ENCODE measurements around the gene FCN2. TPM values are rescaled to one million over a fixed set of nuclear protein-coding genes. Genes with fewer than 3 reads are reported as not detected.

The FCN2 gene
- total RNA-seq, 1 donor from 2014 or later = not detected

DNA sequence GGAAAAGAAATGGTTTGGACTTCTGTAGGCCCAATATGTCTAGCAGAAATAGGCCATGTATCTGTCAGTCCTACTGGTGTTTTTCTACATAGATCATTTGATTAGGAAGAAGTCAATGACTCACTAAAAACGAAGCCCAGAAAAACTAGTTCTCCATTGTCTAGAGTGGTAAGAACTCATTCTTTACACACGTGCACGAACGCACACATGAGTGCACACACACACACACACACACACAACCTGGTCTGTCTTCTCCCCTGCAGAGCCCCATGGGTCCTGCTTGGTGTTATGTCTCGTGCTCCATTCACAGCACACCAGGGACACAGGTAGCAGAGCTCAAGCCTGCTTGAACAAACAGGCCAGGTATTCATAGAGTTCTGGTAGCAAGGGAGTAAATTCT is 52.0 kb downstream of the FCN2 start:
- DNase-seq (ENCODE audit: low spot score in 2 of 2) = no peak
- no peaks in the 10 kb centered on the region for H3K9me3 ChIP-seq
- no peaks in the 10 kb centered on the region for H3K27me3 ChIP-seq
- no peak overlapping the region for H3K27ac ChIP-seq
- intact Hi-C loops (cut with DNase I) = no loop called here
- no peak overlapping the region for H3K4me3 ChIP-seq
- TF ChIP-seq, protein P1, sequence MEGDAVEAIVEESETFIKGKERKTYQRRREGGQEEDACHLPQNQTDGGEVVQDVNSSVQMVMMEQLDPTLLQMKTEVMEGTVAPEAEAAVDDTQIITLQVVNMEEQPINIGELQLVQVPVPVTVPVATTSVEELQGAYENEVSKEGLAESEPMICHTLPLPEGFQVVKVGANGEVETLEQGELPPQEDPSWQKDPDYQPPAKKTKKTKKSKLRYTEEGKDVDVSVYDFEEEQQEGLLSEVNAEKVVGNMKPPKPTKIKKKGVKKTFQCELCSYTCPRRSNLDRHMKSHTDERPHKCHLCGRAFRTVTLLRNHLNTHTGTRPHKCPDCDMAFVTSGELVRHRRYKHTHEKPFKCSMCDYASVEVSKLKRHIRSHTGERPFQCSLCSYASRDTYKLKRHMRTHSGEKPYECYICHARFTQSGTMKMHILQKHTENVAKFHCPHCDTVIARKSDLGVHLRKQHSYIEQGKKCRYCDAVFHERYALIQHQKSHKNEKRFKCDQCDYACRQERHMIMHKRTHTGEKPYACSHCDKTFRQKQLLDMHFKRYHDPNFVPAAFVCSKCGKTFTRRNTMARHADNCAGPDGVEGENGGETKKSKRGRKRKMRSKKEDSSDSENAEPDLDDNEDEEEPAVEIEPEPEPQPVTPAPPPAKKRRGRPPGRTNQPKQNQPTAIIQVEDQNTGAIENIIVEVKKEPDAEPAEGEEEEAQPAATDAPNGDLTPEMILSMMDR (IDR thresholded peaks at IDR 0.05) = no peak
- H3K36me3 ChIP-seq = no peaks in the 10 kb centered on the region
- no peaks in the 10 kb centered on the region for H3K4me1 ChIP-seq

DNA sequence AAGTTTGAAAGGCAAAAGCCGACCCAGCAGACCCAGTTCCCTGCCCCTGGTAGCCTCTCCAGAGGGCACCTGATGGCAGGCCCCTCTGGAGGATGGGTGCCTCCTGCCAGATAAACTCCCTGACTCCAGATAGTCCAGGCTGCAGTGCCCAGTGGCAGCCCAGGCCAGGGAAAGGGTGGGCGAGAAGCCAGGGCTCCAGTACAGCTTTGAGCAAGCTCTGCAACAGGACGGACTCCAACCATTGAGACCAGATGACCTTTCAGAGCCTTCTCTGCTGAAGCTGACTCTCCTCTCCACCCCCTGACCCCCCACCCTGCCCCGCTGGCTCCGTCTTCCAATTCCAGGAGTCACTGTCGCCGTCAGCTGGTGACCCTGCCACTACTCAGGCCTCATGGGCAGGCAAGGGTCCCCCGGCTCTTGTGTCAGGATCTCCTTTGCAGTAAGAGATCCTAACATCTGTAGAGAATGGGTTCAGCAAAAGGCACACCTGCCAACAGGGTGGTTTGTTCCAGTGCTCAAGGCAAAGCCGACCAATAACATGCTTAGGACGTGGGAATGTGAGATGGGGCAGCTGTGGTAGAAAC is 52.6 kb downstream of the FCN2 start:
- Histone ChIP-seq H3K4me3 (no peak overlapping the region), H3K36me3 (no peaks in the 10 kb centered on the region), H3K27me3 (no peaks in the 10 kb centered on the region), H3K4me1 (no peaks in the 10 kb centered on the region), H3K9me3 (no peaks in the 10 kb centered on the region), H3K27ac (no peak overlapping the region)
- intact Hi-C loops (cut with DNase I) = no loop called here
- TF ChIP-seq, protein P1 (IDR thresholded peaks at IDR 0.05) = no peak
- no peak for DNase-seq (ENCODE audit: low spot score in 2 of 2)

DNA sequence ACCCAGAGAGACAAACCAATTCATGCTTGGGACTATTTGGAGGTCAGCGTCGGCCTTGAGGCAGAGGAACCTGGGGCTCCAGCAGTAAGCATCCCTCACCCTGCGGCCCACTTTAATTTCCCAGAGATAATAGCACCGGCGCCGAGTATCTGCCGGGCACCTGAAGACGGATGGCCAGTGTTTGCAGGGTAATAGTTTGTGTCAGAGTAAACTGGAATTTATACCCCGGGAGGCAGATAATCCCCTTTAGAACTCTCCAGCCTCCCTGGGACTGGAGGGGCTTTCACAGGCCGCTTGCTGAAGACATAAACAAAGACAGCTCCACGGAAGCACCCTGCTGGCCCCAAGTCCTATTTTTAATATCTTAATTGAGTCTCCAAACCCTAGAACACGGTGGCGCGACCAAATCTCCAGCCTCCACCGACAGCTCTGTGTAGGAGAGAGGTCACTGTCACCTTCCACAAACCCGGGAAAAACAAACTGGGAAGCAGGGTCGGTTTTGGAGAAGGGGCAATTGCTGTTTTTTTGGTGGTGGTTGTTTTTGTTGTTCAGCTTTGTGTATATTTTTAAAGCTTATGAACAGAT is 54.5 kb downstream of the FCN2 start:
- TF ChIP-seq, protein P1 (IDR thresholded peaks at IDR 0.05) = no peak
- Histone ChIP-seq H3K9me3 (no peaks in the 10 kb centered on the region), H3K36me3 (no peaks in the 10 kb centered on the region), H3K4me3 (no peak overlapping the region), H3K4me1 (no peaks in the 10 kb centered on the region), H3K27me3 (no peaks in the 10 kb centered on the region), H3K27ac (no peak overlapping the region)
- intact Hi-C loops (cut with DNase I) = no loop called here
- no peak for DNase-seq (ENCODE audit: low spot score in 2 of 2)

DNA sequence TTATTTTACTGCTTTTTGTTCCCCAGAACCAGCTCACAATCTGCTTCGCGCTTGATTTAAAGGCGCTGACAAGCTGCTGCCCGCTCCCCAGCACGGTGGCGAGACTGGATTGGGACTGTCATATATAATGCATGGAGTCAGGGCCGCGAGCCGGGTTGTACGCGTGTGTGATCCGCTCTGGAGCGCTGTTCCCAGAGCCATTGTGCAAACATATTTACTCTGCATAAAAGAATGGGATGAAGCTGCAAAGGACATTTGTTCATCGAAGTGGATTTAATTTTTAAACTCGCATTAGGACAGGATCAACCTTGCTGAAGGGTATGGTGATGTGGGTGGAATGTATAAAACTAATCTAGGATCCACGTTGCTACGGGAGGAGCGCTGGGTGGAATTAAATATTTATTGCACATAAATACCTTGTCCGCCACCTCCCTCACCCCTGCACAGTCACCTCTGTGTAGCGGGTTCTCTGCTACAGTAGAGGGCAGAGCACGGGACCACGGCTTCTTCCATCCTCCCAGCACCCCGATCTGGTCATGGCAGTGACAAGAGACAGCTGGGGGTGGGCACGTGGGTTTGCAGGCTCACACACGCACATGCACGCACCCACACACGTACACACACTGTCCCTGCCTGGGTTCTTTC is 55.2 kb downstream of the FCN2 start:
- Histone ChIP-seq H3K9me3 (no peaks in the 10 kb centered on the region), H3K27me3 (no peaks in the 10 kb centered on the region), H3K4me3 (no peak overlapping the region), H3K36me3 (no peaks in the 10 kb centered on the region), H3K4me1 (no peaks in the 10 kb centered on the region), H3K27ac (no peak overlapping the region)
- intact Hi-C loops (cut with DNase I) = no loop called here
- no peak for DNase-seq (ENCODE audit: low spot score in 2 of 2)
- TF ChIP-seq, protein P1 (IDR thresholded peaks at IDR 0.05) = no peak

DNA sequence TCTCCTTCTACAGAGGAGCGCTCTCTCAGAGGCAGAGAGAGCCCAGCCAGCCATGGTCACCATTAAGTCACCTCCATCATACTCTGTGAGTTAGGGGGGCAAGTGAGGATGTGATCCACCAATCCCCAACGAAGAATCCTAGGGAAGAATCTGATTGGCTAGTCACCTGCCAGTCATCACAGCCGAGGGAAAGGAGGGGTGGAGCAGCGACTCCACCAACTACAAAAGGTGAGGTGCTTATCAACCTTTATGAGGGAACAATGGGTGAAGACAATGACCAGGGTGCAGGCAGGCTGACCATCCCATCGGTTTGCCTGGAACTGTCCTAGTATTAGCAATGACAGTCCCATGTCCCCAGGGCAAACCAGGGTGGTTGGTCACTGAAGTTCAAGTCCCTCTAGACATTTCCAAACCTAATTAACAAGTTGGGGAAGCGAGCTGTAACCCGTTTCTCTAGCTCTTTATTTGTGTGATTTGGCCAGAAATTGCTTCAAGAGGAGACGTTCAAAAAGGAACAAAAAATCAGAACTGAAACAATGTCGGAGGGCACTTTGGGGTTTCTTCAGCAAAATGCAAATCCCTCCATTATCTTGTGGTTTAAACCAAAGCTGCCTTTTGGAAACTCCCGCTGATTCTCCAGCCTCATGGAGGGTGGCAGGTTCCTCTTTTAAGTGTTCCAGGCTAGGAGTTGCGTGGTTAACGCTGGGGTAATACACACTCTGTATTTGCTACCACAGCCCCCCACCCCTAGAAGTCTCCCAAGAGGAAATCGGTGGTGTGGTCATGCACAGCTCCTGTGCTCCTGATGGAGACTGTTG is 55.9 kb downstream of the FCN2 start:
- H3K4me1 ChIP-seq = no peaks in the 10 kb centered on the region
- H3K36me3 ChIP-seq = no peaks in the 10 kb centered on the region
- intact Hi-C loops (cut with DNase I) = no loop called here
- TF ChIP-seq, protein P1 (IDR thresholded peaks at IDR 0.05) = no peak
- no peaks in the 10 kb centered on the region for H3K27me3 ChIP-seq
- H3K27ac ChIP-seq = no peak overlapping the region
- DNase-seq (ENCODE audit: low spot score in 2 of 2) = no peak
- no peak overlapping the region for H3K4me3 ChIP-seq
- H3K9me3 ChIP-seq = no peaks in the 10 kb centered on the region

Other genes starting within 250 kb of the FCN2 start
- 99.6 TPM for gene COL5A1, start 239.0 kb upstream of the FCN2 start, total RNA-seq
- gene FCN1, start 37.1 kb downstream of the FCN2 start, total RNA-seq = not detected
- gene OLFM1, start 206.9 kb downstream of the FCN2 start, total RNA-seq = 102 TPM